Neural cell (in vitro differentiated cells): ENCODE measurements around the gene ALAS1. TPM values are rescaled to one million over a fixed set of nuclear protein-coding genes. Genes with fewer than 3 reads are reported as not detected.

Source experiments
- H2AFZ ChIP-seq: fragments of 200-600, 300-800 bp; sonication (generic), shearing (Covaris generic); 2 replicates; pipeline ENCODE4 v1.6.0; 2014; ENCODE audit warnings: low read depth, mild to moderate bottlenecking, antibody characterized with exemption, low read length, moderate library complexity
- H3F3A ChIP-seq: fragments of 200-600 bp; shearing (Covaris generic); 2 replicates; pipeline ENCODE4 v1.6.1; 2016; ENCODE audit warnings: mild to moderate bottlenecking, moderate library complexity, mixed read lengths, antibody characterized with exemption, low read length; ENCODE audit not compliant: insufficient read depth, poor library complexity, severe bottlenecking
- H3K27ac ChIP-seq: fragments of 200-600, 300-800 bp; sonication (generic), shearing (Covaris generic); 2 replicates; pipeline ENCODE4 v1.5.1; 2014; ENCODE audit warnings: mild to moderate bottlenecking, low read length, moderate library complexity
- H3K27me3 ChIP-seq: fragments of 300-800, 200-600 bp; sonication (generic), shearing (Covaris generic); 2 replicates; pipeline ENCODE4 v1.6.0; 2014; ENCODE audit warnings: mild to moderate bottlenecking, low read depth, low read length, moderate library complexity; ENCODE audit not compliant: insufficient read depth
- H3K36me3 ChIP-seq: fragments of 300-800, 200-600 bp; sonication (generic), shearing (Covaris generic); 2 replicates; pipeline ENCODE4 v1.5.1; 2014; ENCODE audit warnings: mild to moderate bottlenecking, antibody characterized with exemption, low read length, moderate library complexity; ENCODE audit not compliant: insufficient read depth
- H3K4me2 ChIP-seq: fragments of 300-800, 200-600 bp; sonication (generic), shearing (Covaris generic); 2 replicates; pipeline ENCODE4 v1.6.0; 2014; ENCODE audit warnings: mild to moderate bottlenecking, low read length
- H3K4me3 ChIP-seq: fragments of 300-800, 200-600 bp; sonication (generic), shearing (Covaris generic); 2 replicates; pipeline ENCODE4 v1.5.1; 2014; ENCODE audit warnings: mild to moderate bottlenecking, low read length, moderate library complexity
- H3K79me2 ChIP-seq: fragments of 200-600 bp; shearing (Covaris generic); replicated peaks from 2 replicates; pipeline ENCODE4 v1.6.0; 2014; ENCODE audit warnings: mild to moderate bottlenecking, low read length, moderate library complexity; ENCODE audit not compliant: insufficient read depth
- H3K9ac ChIP-seq: fragments of 300-800, 200-600 bp; sonication (generic), shearing (Covaris generic); 2 replicates; pipeline ENCODE4 v1.6.1; 2016; ENCODE audit warnings: mild to moderate bottlenecking, low read length, mixed read lengths
- H3K9me2 ChIP-seq: fragments of 200-600 bp; shearing (Covaris generic); 2 replicates; pipeline ENCODE4 v1.6.1; 2016; ENCODE audit warnings: mild to moderate bottlenecking, low read length, mixed read lengths; ENCODE audit not compliant: insufficient read depth
- H3K9me3 ChIP-seq: fragments of 200-600, 300-800 bp; sonication (generic), shearing (Covaris generic); 2 replicates; pipeline ENCODE4 v1.6.1; 2016; ENCODE audit warnings: mild to moderate bottlenecking, mixed run types, low read length, moderate library complexity, mixed read lengths
- H4K20me1 ChIP-seq: fragments of 200-600 bp; shearing (Covaris generic); 2 replicates; pipeline ENCODE4 v1.6.1; 2016; ENCODE audit warnings: mild to moderate bottlenecking, mixed run types; ENCODE audit not compliant: insufficient read depth
- EP300 ChIP-seq: fragments of 450-650 bp; conservative IDR thresholded peaks from 2 replicates; pipeline ENCODE4 v1.6.1; 2014; ENCODE audit warnings: antibody characterized with exemption, mild to moderate bottlenecking, moderate library complexity; ENCODE audit not compliant: poor library complexity, severe bottlenecking
- EZH2 ChIP-seq: fragments of 200-600, 300-800 bp; shearing (Covaris generic), sonication (generic); IDR thresholded peaks from 2 replicates; pipeline ENCODE4 v1.6.1; 2014; ENCODE audit warnings: antibody characterized with exemption, low read length, borderline replicate concordance, mild to moderate bottlenecking; ENCODE audit not compliant: insufficient read depth, poor library complexity, severe bottlenecking
- MXI1 ChIP-seq: fragments of 450-650 bp; conservative IDR thresholded peaks from 2 replicates; pipeline ENCODE4 v1.6.1; 2014; ENCODE audit warnings: antibody characterized with exemption, mild to moderate bottlenecking; ENCODE audit not compliant: poor library complexity, severe bottlenecking
- POLR2AphosphoS5 ChIP-seq: IDR thresholded peaks from 2 replicates; pipeline ENCODE4 v1.6.1; 2012
- RAD21 ChIP-seq: fragments of 450-650 bp; conservative IDR thresholded peaks from 2 replicates; pipeline ENCODE4 v1.6.1; 2014; ENCODE audit warnings: antibody characterized with exemption, mild to moderate bottlenecking, moderate library complexity
- SMC3 ChIP-seq: fragments of 450-650 bp; conservative IDR thresholded peaks from 2 replicates; pipeline ENCODE4 v1.6.1; 2014; ENCODE audit warnings: antibody characterized with exemption, mild to moderate bottlenecking, moderate library complexity; ENCODE audit not compliant: poor library complexity
- TAF1 ChIP-seq: IDR thresholded peaks from 2 replicates; pipeline ENCODE4 v1.6.1; 2012; ENCODE audit warnings: low read depth
- polyA plus RNA-seq: library from polyadenylated mRNA; depleted of rRNA; stranded (reverse); fragments of >200 nt; gene quantifications from 2 replicates; pipeline ENCODE4 v1.2.3, GENCODE V29; 2014
- TF ChIP-seq, protein P1 (sequence below): fragments of 450-650 bp; IDR thresholded peaks from 2 replicates; pipeline ENCODE4 v1.5.1; 2014; ENCODE audit warnings: antibody characterized with exemption, mild to moderate bottlenecking, moderate library complexity; ENCODE audit not compliant: poor library complexity, severe bottlenecking
- TF ChIP-seq, protein P2 (sequence below): IDR thresholded peaks from 2 replicates; pipeline ENCODE4 v1.6.1; 2012; ENCODE audit warnings: borderline replicate concordance

The ALAS1 gene
- polyA plus RNA-seq, 1 donor from 2014 or later = 66.0 TPM

DNA sequence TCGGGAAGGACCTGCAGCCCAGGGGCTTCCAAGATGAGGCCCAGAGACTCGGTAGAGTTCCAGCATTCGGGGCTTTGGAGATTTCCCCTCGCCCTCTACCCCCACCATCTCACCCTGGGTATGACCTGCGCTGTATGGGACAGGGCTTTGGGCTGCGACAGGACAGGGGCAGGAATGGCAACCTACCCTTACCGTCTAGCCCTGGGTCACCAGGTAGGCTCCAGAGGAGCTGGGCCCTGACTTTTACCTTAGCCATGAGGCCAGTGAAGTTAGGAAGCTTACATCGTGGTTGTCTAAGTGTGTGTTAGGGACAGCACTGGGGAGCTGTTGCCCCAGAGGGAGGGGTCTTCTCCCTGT, 48.3 kb downstream of the ALAS1 start:
- Histone ChIP-seq H2AFZ (no peak overlapping the region), H3K9ac (no peak overlapping the region), H3K4me3 (peak overlapping the region; percentile 45)

DNA sequence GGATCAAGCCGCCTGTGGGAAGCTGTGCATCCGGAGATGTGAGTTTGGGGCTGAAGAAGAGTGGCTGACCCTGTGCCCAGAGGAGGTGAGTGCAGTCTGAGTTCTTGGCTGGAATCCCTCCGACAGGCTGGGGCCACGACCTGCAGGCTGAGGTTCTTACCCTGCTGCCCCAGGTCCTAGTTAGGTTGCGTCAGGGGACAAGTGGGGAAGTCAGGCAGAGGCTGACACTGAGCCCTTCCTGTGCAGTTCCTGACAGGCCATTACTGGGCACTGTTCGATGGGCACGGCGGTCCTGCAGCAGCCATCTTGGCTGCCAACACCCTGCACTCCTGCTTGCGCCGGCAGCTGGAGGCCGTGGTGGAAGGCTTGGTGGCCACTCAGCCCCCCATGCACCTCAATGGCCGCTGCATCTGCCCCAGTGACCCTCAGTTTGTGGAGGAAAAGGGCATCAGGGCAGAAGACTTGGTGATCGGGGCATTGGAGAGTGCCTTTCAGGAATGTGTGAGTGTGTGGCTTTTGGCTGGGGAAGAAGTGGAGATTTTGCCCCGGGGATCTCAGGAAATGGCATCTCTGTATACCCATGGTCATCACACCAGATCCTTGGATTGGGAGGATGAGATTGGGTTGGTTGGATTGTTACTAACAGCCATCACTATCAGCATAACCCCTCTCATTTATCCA, 48.9 kb downstream of the ALAS1 start:
- H2AFZ ChIP-seq = no peak overlapping the region
- no peaks in the 10 kb centered on the region for H3F3A ChIP-seq
- TF ChIP-seq TAF1 = no peak
- TF ChIP-seq POLR2AphosphoS5 = no peak
- no peak for TF ChIP-seq SMC3
- no peak for TF ChIP-seq MXI1
- TF ChIP-seq EP300 = no peak
- no peak for TF ChIP-seq EZH2
- TF ChIP-seq, protein P1, sequence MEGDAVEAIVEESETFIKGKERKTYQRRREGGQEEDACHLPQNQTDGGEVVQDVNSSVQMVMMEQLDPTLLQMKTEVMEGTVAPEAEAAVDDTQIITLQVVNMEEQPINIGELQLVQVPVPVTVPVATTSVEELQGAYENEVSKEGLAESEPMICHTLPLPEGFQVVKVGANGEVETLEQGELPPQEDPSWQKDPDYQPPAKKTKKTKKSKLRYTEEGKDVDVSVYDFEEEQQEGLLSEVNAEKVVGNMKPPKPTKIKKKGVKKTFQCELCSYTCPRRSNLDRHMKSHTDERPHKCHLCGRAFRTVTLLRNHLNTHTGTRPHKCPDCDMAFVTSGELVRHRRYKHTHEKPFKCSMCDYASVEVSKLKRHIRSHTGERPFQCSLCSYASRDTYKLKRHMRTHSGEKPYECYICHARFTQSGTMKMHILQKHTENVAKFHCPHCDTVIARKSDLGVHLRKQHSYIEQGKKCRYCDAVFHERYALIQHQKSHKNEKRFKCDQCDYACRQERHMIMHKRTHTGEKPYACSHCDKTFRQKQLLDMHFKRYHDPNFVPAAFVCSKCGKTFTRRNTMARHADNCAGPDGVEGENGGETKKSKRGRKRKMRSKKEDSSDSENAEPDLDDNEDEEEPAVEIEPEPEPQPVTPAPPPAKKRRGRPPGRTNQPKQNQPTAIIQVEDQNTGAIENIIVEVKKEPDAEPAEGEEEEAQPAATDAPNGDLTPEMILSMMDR = no peak
- TF ChIP-seq, protein P2, sequence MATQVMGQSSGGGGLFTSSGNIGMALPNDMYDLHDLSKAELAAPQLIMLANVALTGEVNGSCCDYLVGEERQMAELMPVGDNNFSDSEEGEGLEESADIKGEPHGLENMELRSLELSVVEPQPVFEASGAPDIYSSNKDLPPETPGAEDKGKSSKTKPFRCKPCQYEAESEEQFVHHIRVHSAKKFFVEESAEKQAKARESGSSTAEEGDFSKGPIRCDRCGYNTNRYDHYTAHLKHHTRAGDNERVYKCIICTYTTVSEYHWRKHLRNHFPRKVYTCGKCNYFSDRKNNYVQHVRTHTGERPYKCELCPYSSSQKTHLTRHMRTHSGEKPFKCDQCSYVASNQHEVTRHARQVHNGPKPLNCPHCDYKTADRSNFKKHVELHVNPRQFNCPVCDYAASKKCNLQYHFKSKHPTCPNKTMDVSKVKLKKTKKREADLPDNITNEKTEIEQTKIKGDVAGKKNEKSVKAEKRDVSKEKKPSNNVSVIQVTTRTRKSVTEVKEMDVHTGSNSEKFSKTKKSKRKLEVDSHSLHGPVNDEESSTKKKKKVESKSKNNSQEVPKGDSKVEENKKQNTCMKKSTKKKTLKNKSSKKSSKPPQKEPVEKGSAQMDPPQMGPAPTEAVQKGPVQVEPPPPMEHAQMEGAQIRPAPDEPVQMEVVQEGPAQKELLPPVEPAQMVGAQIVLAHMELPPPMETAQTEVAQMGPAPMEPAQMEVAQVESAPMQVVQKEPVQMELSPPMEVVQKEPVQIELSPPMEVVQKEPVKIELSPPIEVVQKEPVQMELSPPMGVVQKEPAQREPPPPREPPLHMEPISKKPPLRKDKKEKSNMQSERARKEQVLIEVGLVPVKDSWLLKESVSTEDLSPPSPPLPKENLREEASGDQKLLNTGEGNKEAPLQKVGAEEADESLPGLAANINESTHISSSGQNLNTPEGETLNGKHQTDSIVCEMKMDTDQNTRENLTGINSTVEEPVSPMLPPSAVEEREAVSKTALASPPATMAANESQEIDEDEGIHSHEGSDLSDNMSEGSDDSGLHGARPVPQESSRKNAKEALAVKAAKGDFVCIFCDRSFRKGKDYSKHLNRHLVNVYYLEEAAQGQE = no peak
- no peak for TF ChIP-seq RAD21
- H3K4me3 ChIP-seq = no peak overlapping the region
- H3K9ac ChIP-seq = no peak overlapping the region
- no peaks in the 10 kb centered on the region for H4K20me1 ChIP-seq
- no peaks in the 10 kb centered on the region for H3K79me2 ChIP-seq
- H3K27ac ChIP-seq = no peak overlapping the region
- H3K9me3 ChIP-seq = no peaks in the 10 kb centered on the region
- H3K4me2 ChIP-seq = no peak overlapping the region
- H3K9me2 ChIP-seq = no peaks in the 10 kb centered on the region
- H3K36me3 ChIP-seq = no peaks in the 10 kb centered on the region
- peaks cover 35% of the 10 kb centered on the region for H3K27me3 ChIP-seq

More for the DNA sequence above, 48.3 kb downstream of the ALAS1 start:
- Histone ChIP-seq H4K20me1 (no peaks in the 10 kb centered on the region), H3K27me3 (peaks cover 35% of the 10 kb centered on the region), H3F3A (no peaks in the 10 kb centered on the region), H3K79me2 (no peaks in the 10 kb centered on the region), H3K27ac (no peak overlapping the region), H3K9me2 (no peaks in the 10 kb centered on the region), H3K9me3 (no peaks in the 10 kb centered on the region), H3K36me3 (no peaks in the 10 kb centered on the region), H3K4me2 (no peak overlapping the region)
- TF ChIP-seq POLR2AphosphoS5 = no peak
- TF ChIP-seq, protein P1 = no peak
- no peak for TF ChIP-seq SMC3
- TF ChIP-seq, protein P2 = no peak
